GM12878 (cell line): ENCODE data around the gene ZNF530. TPM values are rescaled to one million over a fixed set of nuclear protein-coding genes. Genes with fewer than 3 reads are reported as not detected.

Experiments used
- CBFB ChIP-seq: IDR thresholded peaks from 2 replicates; pipeline ENCODE4 v1.6.1; 2016; ENCODE audit warnings: antibody characterized with exemption, low read depth
- CHD4 ChIP-seq: fragments of 200-600 bp; sonication (generic); IDR thresholded peaks from 2 replicates; pipeline ENCODE4 v1.6.1; 2016; ENCODE audit warnings: mild to moderate bottlenecking
- HCFC1 ChIP-seq: fragments of 150-350 bp; IDR thresholded peaks from 2 replicates; pipeline ENCODE4 v1.6.1; 2014; ENCODE audit warnings: low read length
- IKZF1 ChIP-seq: fragments of 450-650 bp; conservative IDR thresholded peaks from 2 replicates; pipeline ENCODE4 v1.6.1; 2017; ENCODE audit warnings: antibody characterized with exemption, mild to moderate bottlenecking
- NFYB ChIP-seq: IDR thresholded peaks from 2 replicates; pipeline ENCODE4 v1.6.1; 2011; ENCODE audit warnings: low read depth, mild to moderate bottlenecking, low read length, improper control_type of control experiment, moderate library complexity; ENCODE audit not compliant: insufficient read depth
- NR2F1 ChIP-seq: fragments of 450-650 bp; conservative IDR thresholded peaks from 2 replicates; pipeline ENCODE4 v1.6.1; 2017; ENCODE audit warnings: mild to moderate bottlenecking
- POLR2AphosphoS5 ChIP-seq: IDR thresholded peaks from 2 replicates; pipeline ENCODE4 v1.6.1; 2011; ENCODE audit warnings: mild to moderate bottlenecking, low read length, inconsistent platforms
- RCOR1 ChIP-seq: conservative IDR thresholded peaks from 2 replicates; pipeline ENCODE4 v1.6.1; 2012; ENCODE audit warnings: low read depth, low read length, improper control_type of control experiment
- SIN3A ChIP-seq: IDR thresholded peaks from 2 replicates; pipeline ENCODE4 v1.6.1; 2012; ENCODE audit warnings: low read depth, low read length, improper control_type of control experiment
- SP1 ChIP-seq: IDR thresholded peaks from one replicate; pipeline ENCODE4 v1.6.1; 2011; ENCODE audit warnings: low read depth, low read length
- SPI1 ChIP-seq: IDR thresholded peaks from 2 replicates; pipeline ENCODE4 v1.6.1; 2011; ENCODE audit warnings: low read depth, mild to moderate bottlenecking, low read length, moderate library complexity, borderline replicate concordance; ENCODE audit not compliant: insufficient read depth
- SREBF1 ChIP-seq: IDR thresholded peaks from 2 replicates; pipeline ENCODE4 v1.6.1; 2012; ENCODE audit warnings: mild to moderate bottlenecking, low read length
- ZNF217 ChIP-seq: fragments of 450-650 bp; IDR thresholded peaks from 2 replicates; pipeline ENCODE4 v1.6.1; 2017; ENCODE audit warnings: antibody characterized with exemption, mild to moderate bottlenecking
- ZNF622 ChIP-seq: fragments of 450-650 bp; IDR thresholded peaks from 2 replicates; pipeline ENCODE4 v1.6.1; 2017; ENCODE audit warnings: mild to moderate bottlenecking, inconsistent platforms
- polyA plus RNA-seq, 11 experiments: library from polyadenylated mRNA; depleted of rRNA in 4 of 11; unstranded in 6 of 11; stranded (reverse) in 5 of 11; fragments of >200 nt; fragmentation: Nextera tagmentation in 4 of 11; fragmentation: Illumina TruSeq in 1 of 11; extraction: Ambion mirVana in 4 of 11; extraction: Trizol in 1 of 11; gene quantifications; 1 replicate in 1 of 11; 2 replicates in 10 of 11; pipeline versions ENCODE4 v1.2.1 to v1.2.3, GENCODE V29; 2011 to 2016; ENCODE audit warnings: inconsistent platforms in 2 of 11, missing spikeins in 2 of 11, low read depth in 1 of 11
- total RNA-seq, 4 experiments: library from RNA; depleted of rRNA in 3 of 4; stranded (reverse); fragments of >200 nt in 3 of 4; fragmentation: Illumina TruSeq in 1 of 4; extraction: Trizol in 1 of 4; gene quantifications; 2 replicates each; pipeline versions ENCODE4 v1.2.1 to v1.2.3, GENCODE V29; 2013 to 2021
- TF ChIP-seq, protein P1 (sequence below): fragments of 450-650 bp; IDR thresholded peaks from 2 replicates; pipeline ENCODE4 v1.6.1; 2014; ENCODE audit warnings: mild to moderate bottlenecking
- TF ChIP-seq, protein P2 (sequence below): fragments of 450-650 bp; conservative IDR thresholded peaks from 2 replicates; pipeline ENCODE4 v1.6.1; 2017; ENCODE audit warnings: mild to moderate bottlenecking, moderate library complexity
- TF ChIP-seq, protein P3 (sequence below): fragments of 450-650 bp; formaldehyde crosslinking; IDR thresholded peaks from 2 replicates; pipeline ENCODE4 v1.5.0; 2022; ENCODE audit warnings: mild to moderate bottlenecking, missing genetic modification characterization
- TF ChIP-seq, protein P4 (sequence below): IDR thresholded peaks from 2 replicates; pipeline ENCODE4 v1.6.1; 2012; ENCODE audit warnings: low read length, inconsistent platforms
- TF ChIP-seq, protein P5 (sequence below): IDR thresholded peaks from 2 replicates; pipeline ENCODE4 v1.6.1; 2012; ENCODE audit warnings: low read depth, low read length, improper control_type of control experiment
- TF ChIP-seq, protein P6 (sequence below): fragments of 450-650 bp; IDR thresholded peaks from 2 replicates; pipeline ENCODE4 v1.6.1; 2018; ENCODE audit warnings: mild to moderate bottlenecking, low read depth, moderate library complexity; ENCODE audit not compliant: partially characterized antibody

ZNF530 gene
- total and polyA plus RNA-seq, 10 of the 15 experiments (the other 5 are each of a cell fraction or from before 2014, with no cell fraction given), result 1.9 to 9.3 (median 6.6) TPM

DNA sequence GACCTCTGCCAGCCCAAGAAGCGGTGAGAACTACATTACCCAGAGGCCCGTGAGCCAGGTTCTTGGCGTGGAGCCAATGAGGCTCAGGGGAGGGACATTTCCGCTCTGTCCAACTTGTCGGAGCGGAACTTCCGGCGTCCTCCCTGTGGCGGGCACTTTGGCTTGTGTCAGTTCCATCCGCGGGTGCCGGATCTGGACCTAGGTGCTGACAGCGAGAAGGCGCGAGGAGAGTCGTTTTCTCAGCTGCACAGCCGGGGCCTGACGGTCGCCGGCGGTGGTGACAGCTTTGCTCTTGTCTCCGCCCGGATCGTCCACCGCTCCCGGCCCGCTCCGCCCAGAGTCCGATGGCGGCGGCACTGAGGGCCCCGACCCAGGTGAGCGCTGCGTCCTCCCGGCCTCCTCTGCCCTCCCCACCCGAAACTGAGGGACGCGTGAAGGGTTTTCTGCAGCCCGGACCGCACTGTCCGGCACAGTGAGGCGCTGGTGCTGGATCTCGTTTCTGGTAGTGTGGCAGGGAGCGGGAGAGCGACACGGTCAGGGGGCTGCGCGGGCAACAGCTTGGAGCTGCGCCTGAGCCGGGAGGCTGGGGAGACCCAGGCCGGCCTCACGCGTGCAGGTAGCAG lies at the start of gene ZNF530 (continued):
- peak; percentile 84 for TF ChIP-seq NFYB
- TF ChIP-seq, protein P1, sequence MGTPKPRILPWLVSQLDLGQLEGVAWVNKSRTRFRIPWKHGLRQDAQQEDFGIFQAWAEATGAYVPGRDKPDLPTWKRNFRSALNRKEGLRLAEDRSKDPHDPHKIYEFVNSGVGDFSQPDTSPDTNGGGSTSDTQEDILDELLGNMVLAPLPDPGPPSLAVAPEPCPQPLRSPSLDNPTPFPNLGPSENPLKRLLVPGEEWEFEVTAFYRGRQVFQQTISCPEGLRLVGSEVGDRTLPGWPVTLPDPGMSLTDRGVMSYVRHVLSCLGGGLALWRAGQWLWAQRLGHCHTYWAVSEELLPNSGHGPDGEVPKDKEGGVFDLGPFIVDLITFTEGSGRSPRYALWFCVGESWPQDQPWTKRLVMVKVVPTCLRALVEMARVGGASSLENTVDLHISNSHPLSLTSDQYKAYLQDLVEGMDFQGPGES, result no peak
- peak; percentile 29; the same call in 1 of the 2 replicates for TF ChIP-seq CBFB
- TF ChIP-seq SIN3A, result peak; percentile 94
- TF ChIP-seq, protein P2, sequence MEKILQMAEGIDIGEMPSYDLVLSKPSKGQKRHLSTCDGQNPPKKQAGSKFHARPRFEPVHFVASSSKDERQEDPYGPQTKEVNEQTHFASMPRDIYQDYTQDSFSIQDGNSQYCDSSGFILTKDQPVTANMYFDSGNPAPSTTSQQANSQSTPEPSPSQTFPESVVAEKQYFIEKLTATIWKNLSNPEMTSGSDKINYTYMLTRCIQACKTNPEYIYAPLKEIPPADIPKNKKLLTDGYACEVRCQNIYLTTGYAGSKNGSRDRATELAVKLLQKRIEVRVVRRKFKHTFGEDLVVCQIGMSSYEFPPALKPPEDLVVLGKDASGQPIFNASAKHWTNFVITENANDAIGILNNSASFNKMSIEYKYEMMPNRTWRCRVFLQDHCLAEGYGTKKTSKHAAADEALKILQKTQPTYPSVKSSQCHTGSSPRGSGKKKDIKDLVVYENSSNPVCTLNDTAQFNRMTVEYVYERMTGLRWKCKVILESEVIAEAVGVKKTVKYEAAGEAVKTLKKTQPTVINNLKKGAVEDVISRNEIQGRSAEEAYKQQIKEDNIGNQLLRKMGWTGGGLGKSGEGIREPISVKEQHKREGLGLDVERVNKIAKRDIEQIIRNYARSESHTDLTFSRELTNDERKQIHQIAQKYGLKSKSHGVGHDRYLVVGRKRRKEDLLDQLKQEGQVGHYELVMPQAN, result peak; percentile 98
- peak; percentile 61 for TF ChIP-seq SREBF1
- TF ChIP-seq RCOR1, result no peak
- TF ChIP-seq HCFC1, result peak; percentile 94
- no peak for TF ChIP-seq ZNF217
- 0 out of 2 replicates have a peak, but pooled peaks have one; percentile 24 for TF ChIP-seq NR2F1
- TF ChIP-seq, protein P3, sequence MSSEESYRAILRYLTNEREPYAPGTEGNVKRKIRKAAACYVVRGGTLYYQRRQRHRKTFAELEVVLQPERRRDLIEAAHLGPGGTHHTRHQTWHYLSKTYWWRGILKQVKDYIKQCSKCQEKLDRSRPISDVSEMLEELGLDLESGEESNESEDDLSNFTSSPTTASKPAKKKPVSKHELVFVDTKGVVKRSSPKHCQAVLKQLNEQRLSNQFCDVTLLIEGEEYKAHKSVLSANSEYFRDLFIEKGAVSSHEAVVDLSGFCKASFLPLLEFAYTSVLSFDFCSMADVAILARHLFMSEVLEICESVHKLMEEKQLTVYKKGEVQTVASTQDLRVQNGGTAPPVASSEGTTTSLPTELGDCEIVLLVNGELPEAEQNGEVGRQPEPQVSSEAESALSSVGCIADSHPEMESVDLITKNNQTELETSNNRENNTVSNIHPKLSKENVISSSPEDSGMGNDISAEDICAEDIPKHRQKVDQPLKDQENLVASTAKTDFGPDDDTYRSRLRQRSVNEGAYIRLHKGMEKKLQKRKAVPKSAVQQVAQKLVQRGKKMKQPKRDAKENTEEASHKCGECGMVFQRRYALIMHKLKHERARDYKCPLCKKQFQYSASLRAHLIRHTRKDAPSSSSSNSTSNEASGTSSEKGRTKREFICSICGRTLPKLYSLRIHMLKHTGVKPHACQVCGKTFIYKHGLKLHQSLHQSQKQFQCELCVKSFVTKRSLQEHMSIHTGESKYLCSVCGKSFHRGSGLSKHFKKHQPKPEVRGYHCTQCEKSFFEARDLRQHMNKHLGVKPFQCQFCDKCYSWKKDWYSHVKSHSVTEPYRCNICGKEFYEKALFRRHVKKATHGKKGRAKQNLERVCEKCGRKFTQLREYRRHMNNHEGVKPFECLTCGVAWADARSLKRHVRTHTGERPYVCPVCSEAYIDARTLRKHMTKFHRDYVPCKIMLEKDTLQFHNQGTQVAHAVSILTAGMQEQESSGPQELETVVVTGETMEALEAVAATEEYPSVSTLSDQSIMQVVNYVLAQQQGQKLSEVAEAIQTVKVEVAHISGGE, result peak; percentile 57
- TF ChIP-seq IKZF1, result peak; percentile 80
- TF ChIP-seq, protein P4, sequence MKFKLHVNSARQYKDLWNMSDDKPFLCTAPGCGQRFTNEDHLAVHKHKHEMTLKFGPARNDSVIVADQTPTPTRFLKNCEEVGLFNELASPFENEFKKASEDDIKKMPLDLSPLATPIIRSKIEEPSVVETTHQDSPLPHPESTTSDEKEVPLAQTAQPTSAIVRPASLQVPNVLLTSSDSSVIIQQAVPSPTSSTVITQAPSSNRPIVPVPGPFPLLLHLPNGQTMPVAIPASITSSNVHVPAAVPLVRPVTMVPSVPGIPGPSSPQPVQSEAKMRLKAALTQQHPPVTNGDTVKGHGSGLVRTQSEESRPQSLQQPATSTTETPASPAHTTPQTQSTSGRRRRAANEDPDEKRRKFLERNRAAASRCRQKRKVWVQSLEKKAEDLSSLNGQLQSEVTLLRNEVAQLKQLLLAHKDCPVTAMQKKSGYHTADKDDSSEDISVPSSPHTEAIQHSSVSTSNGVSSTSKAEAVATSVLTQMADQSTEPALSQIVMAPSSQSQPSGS, result no peak
- TF ChIP-seq ZNF622, result no peak
- peak; percentile 65 for TF ChIP-seq SP1
- TF ChIP-seq, protein P5, sequence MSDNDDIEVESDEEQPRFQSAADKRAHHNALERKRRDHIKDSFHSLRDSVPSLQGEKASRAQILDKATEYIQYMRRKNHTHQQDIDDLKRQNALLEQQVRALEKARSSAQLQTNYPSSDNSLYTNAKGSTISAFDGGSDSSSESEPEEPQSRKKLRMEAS, result peak; percentile 20; the same call in 1 of the 2 replicates
- TF ChIP-seq, protein P6, sequence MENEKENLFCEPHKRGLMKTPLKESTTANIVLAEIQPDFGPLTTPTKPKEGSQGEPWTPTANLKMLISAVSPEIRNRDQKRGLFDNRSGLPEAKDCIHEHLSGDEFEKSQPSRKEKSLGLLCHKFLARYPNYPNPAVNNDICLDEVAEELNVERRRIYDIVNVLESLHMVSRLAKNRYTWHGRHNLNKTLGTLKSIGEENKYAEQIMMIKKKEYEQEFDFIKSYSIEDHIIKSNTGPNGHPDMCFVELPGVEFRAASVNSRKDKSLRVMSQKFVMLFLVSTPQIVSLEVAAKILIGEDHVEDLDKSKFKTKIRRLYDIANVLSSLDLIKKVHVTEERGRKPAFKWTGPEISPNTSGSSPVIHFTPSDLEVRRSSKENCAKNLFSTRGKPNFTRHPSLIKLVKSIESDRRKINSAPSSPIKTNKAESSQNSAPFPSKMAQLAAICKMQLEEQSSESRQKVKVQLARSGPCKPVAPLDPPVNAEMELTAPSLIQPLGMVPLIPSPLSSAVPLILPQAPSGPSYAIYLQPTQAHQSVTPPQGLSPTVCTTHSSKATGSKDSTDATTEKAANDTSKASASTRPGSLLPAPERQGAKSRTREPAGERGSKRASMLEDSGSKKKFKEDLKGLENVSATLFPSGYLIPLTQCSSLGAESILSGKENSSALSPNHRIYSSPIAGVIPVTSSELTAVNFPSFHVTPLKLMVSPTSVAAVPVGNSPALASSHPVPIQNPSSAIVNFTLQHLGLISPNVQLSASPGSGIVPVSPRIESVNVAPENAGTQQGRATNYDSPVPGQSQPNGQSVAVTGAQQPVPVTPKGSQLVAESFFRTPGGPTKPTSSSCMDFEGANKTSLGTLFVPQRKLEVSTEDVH, result peak; percentile 64
- TF ChIP-seq CHD4, result no peak
- TF ChIP-seq SPI1, result peak; percentile 53; the same call in 1 of the 2 replicates
- peak; percentile 82 for TF ChIP-seq POLR2AphosphoS5
